H1 (cell line): ENCODE data around the gene DNAJA3. TPM values are rescaled to one million over a fixed set of nuclear protein-coding genes. Genes with fewer than 3 reads are reported as not detected.
A peak's percentile ranks its signal among the peaks of the same experiment; 100 is the strongest.

Experiments
- CTCF ChIA-PET: fragments of 300-600 bp; sonication (Branson Sonifier 250); formaldehyde crosslinking; loops from one replicate; lab custom pipeline; 2021; ENCODE audit not compliant: partially characterized antibody; lab: Charles Lee
- POLR2A ChIA-PET: fragments of 300-600 bp; sonication (Branson Sonifier 250); formaldehyde crosslinking; loops from one replicate; lab custom pipeline; 2021; ENCODE audit warnings: inconsistent platforms; ENCODE audit not compliant: partially characterized antibody; lab: Charles Lee
- DNase-seq, 2 experiments: peaks; one replicate each; pipeline versions ENCODE4 v3.0.0 to v3.0.0-alpha.2; 2010 to 2022; ENCODE audit warnings: low spot score in 2 of 2, low read depth in 1 of 2, mixed read lengths in 1 of 2
- FAIRE-seq: peaks from 2 replicates; lab custom pipeline; 2011; peaks lifted over from hg19 to GRCh38; lab: Jason Lieb, UNC
- H2AFZ ChIP-seq: 2 replicates; pipeline ENCODE4 v1.8.1; 2012; ENCODE audit warnings: low read length, inconsistent platforms
- H2AK5ac ChIP-seq: 2 replicates; pipeline ENCODE4 v1.6.1; 2013; ENCODE audit warnings: low read depth, low read length
- H2BK120ac ChIP-seq: replicated peaks from 2 replicates; pipeline ENCODE3; 2013; ENCODE audit warnings: low read depth, low read length, inconsistent platforms
- H2BK12ac ChIP-seq: 2 replicates; pipeline ENCODE4 v1.6.1; 2013; ENCODE audit warnings: low read depth, low read length
- H2BK15ac ChIP-seq: 2 replicates; pipeline ENCODE4 v1.6.1; 2013; ENCODE audit warnings: low read length
- H2BK20ac ChIP-seq: 2 replicates; pipeline ENCODE4 v1.6.1; 2013; ENCODE audit warnings: low read length
- H2BK5ac ChIP-seq: 2 replicates; pipeline ENCODE4 v1.6.1; 2013; ENCODE audit warnings: low read depth, low read length
- H3K14ac ChIP-seq: 2 replicates; pipeline ENCODE4 v1.6.1; 2013; ENCODE audit warnings: inconsistent platforms; ENCODE audit not compliant: insufficient read length
- H3K18ac ChIP-seq: 2 replicates; pipeline ENCODE4 v1.6.1; 2013; ENCODE audit warnings: low read length; ENCODE audit errors: extremely low read depth
- H3K23ac ChIP-seq: 2 replicates; pipeline ENCODE4 v1.6.1; 2013; ENCODE audit warnings: inconsistent platforms; ENCODE audit not compliant: insufficient read length
- H3K23me2 ChIP-seq: 2 replicates; pipeline ENCODE4 v1.6.1; 2013; ENCODE audit warnings: low read depth, low read length
- H3K27ac ChIP-seq: 2 replicates; pipeline ENCODE4 v1.6.1; 2011; ENCODE audit warnings: low read depth, low read length, inconsistent platforms
- H3K27me3 ChIP-seq, 4 experiments: replicated peaks in 1 of 4; 1 replicate in 1 of 4; 2 replicates in 3 of 4; pipeline versions ENCODE4 v1.6.1 to v1.8.1; 2011 to 2013; ENCODE audit warnings: low read length in 3 of 4, mild to moderate bottlenecking in 3 of 4, inconsistent platforms in 2 of 4, mixed read lengths in 2 of 4, moderate library complexity in 1 of 4; ENCODE audit not compliant: control insufficient read depth in 3 of 4, insufficient read depth in 3 of 4; ENCODE audit errors: extremely low read depth in 1 of 4
- H3K36me3 ChIP-seq, 4 experiments: 2 replicates each; pipeline versions ENCODE4 v1.6.1 to v1.8.1; 2011 to 2013; ENCODE audit warnings: mild to moderate bottlenecking in 4 of 4, low read length in 3 of 4, moderate library complexity in 2 of 4, control low read depth in 1 of 4, inconsistent platforms in 1 of 4; ENCODE audit not compliant: insufficient read depth in 4 of 4, control insufficient read depth in 2 of 4
- H3K4ac ChIP-seq: replicated peaks from 2 replicates; pipeline ENCODE3; 2013; ENCODE audit warnings: low read length, low read depth, mixed read lengths, inconsistent platforms; ENCODE audit not compliant: insufficient read length
- H3K4me1 ChIP-seq, 4 experiments: replicated peaks in 1 of 4; 1 replicate in 1 of 4; 2 replicates in 3 of 4; pipeline versions ENCODE4 v1.6.1 to v1.8.1; 2011 to 2013; ENCODE audit warnings: low read length in 3 of 4, inconsistent platforms in 2 of 4, mixed read lengths in 1 of 4; ENCODE audit not compliant: insufficient read depth in 4 of 4, control insufficient read depth in 3 of 4
- H3K4me2 ChIP-seq, 2 experiments: 2 replicates each; pipeline versions ENCODE4 v1.6.1 to v1.8.1; 2011 to 2013; ENCODE audit warnings: low read depth in 2 of 2, low read length in 2 of 2, control low read depth in 1 of 2, inconsistent platforms in 1 of 2, mild to moderate bottlenecking in 1 of 2; ENCODE audit not compliant: insufficient read depth in 1 of 2
- H3K4me3 ChIP-seq, 4 experiments: fragments of 200-600, 300-600 bp in 1 of 4; sonication (generic), shearing (Covaris generic), sonication (Bioruptor Twin) in 1 of 4; 2 replicates each; pipeline versions ENCODE4 v1.5.1 to v1.8.1; 2011 to 2016; ENCODE audit warnings: low read length in 4 of 4, low read depth in 3 of 4, control low read depth in 2 of 4, inconsistent platforms in 2 of 4, mild to moderate bottlenecking in 2 of 4, mixed read lengths in 1 of 4, moderate library complexity in 1 of 4; ENCODE audit not compliant: insufficient read depth in 2 of 4; ENCODE audit errors: extremely low read depth in 1 of 4
- H3K56ac ChIP-seq: replicated peaks from 2 replicates; pipeline ENCODE3; 2013; ENCODE audit warnings: low read depth, mild to moderate bottlenecking, mixed read lengths, low read length, inconsistent platforms; ENCODE audit not compliant: insufficient read length
- H3K79me1 ChIP-seq: 2 replicates; pipeline ENCODE4 v1.6.1; 2013; ENCODE audit warnings: low read depth, low read length, control low read depth
- H3K79me2 ChIP-seq, 2 experiments: 2 replicates each; pipeline versions ENCODE4 v1.6.1 to v1.8.1; 2012 to 2013; ENCODE audit warnings: low read length in 2 of 2, mild to moderate bottlenecking in 2 of 2, inconsistent platforms in 1 of 2; ENCODE audit not compliant: insufficient read depth in 2 of 2, control insufficient read depth in 1 of 2
- H3K9ac ChIP-seq, 4 experiments: replicated peaks in 1 of 4; 1 replicate in 1 of 4; 2 replicates in 3 of 4; pipeline versions ENCODE4 v1.6.1 to v1.8.1; 2011 to 2013; ENCODE audit warnings: low read depth in 3 of 4, low read length in 3 of 4, control low read depth in 2 of 4, mild to moderate bottlenecking in 2 of 4, moderate library complexity in 2 of 4, inconsistent platforms in 1 of 4; ENCODE audit errors: extremely low read depth in 1 of 4
- H3K9me3 ChIP-seq, 2 experiments: 2 replicates each; pipeline versions ENCODE4 v1.6.1 to v1.8.1; 2012 to 2013; ENCODE audit warnings: mild to moderate bottlenecking in 2 of 2, moderate library complexity in 2 of 2, control low read depth in 1 of 2, inconsistent platforms in 1 of 2, low read depth in 1 of 2, low read length in 1 of 2, mixed read lengths in 1 of 2; ENCODE audit not compliant: insufficient read depth in 2 of 2
- H4K20me1 ChIP-seq, 2 experiments: replicated peaks in 1 of 2; 2 replicates each; pipeline versions ENCODE3 to v1.8.1; 2011 to 2013; ENCODE audit warnings: inconsistent platforms in 2 of 2, low read length in 2 of 2, mild to moderate bottlenecking in 1 of 2; ENCODE audit not compliant: insufficient read depth in 2 of 2, control insufficient read depth in 1 of 2
- H4K5ac ChIP-seq: 2 replicates; pipeline ENCODE4 v1.6.1; 2013; ENCODE audit warnings: low read length, low read depth, mixed read lengths, inconsistent platforms; ENCODE audit not compliant: insufficient read length
- H4K8ac ChIP-seq: 2 replicates; pipeline ENCODE4 v1.8.0; 2013; ENCODE audit warnings: mild to moderate bottlenecking, moderate library complexity, low read length, inconsistent platforms; ENCODE audit not compliant: insufficient read depth; ENCODE audit errors: extremely low read depth
- H4K91ac ChIP-seq: replicated peaks from 2 replicates; pipeline ENCODE3; 2013; ENCODE audit warnings: low read length, mixed read lengths, inconsistent platforms; ENCODE audit not compliant: insufficient read length
- ASH2L ChIP-seq: fragments of 200-600, 300-600 bp; sonication (generic); IDR thresholded peaks from one replicate; pipeline ENCODE4 v1.7.1; 2017; ENCODE audit warnings: low read length
- CBX8 ChIP-seq: fragments of 300-800, 300-1000 bp; sonication (generic); IDR thresholded peaks from 2 replicates; pipeline ENCODE4 v1.7.1; 2016; ENCODE audit warnings: low read depth, low read length, borderline replicate concordance
- GABPA ChIP-seq: IDR thresholded peaks from 2 replicates; pipeline ENCODE4 v1.6.1; 2011; ENCODE audit warnings: mild to moderate bottlenecking, low read length, moderate library complexity, borderline replicate concordance; ENCODE audit not compliant: insufficient read depth
- GTF2F1 ChIP-seq: IDR thresholded peaks from 2 replicates; pipeline ENCODE4 v1.6.1; 2012; ENCODE audit warnings: low read depth, low read length, improper control_type of control experiment, borderline replicate concordance
- HDAC6 ChIP-seq: IDR thresholded peaks from one replicate; pipeline ENCODE4 v1.7.1; 2012; ENCODE audit warnings: low read depth, mild to moderate bottlenecking, inconsistent platforms, low read length, moderate library complexity
- RAD21 ChIP-seq, 2 experiments: IDR thresholded peaks in 1 of 2; conservative IDR thresholded peaks in 1 of 2; 2 replicates each; pipeline ENCODE4 v1.6.1; 2011; ENCODE audit warnings: low read depth in 2 of 2, low read length in 2 of 2, improper control_type of control experiment in 1 of 2, inconsistent platforms in 1 of 2, mild to moderate bottlenecking in 1 of 2, moderate library complexity in 1 of 2
- SP4 ChIP-seq: IDR thresholded peaks from 2 replicates; pipeline ENCODE4 v1.6.1; 2012; ENCODE audit warnings: low read length, inconsistent platforms
- TAF1 ChIP-seq: IDR thresholded peaks from 2 replicates; pipeline ENCODE4 v1.6.1; 2011; ENCODE audit warnings: mild to moderate bottlenecking, low read depth, low read length
- YY1 ChIP-seq: IDR thresholded peaks from 2 replicates; pipeline ENCODE4 v1.6.1; 2011; ENCODE audit warnings: low read depth, mild to moderate bottlenecking, low read length
- WGBS, 2 experiments: shearing (Covaris generic) in 1 of 2; methylation state at CpG; one replicate each; pipeline versions ENCODE4 v1.1.6 to v1.1.7; 2013 to 2015; ENCODE audit warnings: low lambda C conversion rate in 2 of 2, mixed read lengths in 2 of 2, inconsistent platforms in 1 of 2, low coverage in 1 of 2, missing lambda C conversion rate in 1 of 2; ENCODE audit not compliant: insufficient replicate concordance in 2 of 2, insufficient coverage in 1 of 2, insufficient read length in 1 of 2; ENCODE audit errors: extremely low coverage in 1 of 2, missing lambda C conversion rate in 1 of 2; 5-methylcytosine and 5-hydroxymethylcytosine counted together
- polyA plus RNA-seq, 7 experiments: library from polyadenylated mRNA; depleted of rRNA in 3 of 7; stranded (reverse) in 5 of 7; unstranded in 2 of 7; fragments of >200 nt in 5 of 7; fragments of 200-250 nt in 2 of 7; gene quantifications; 1 replicate in 5 of 7; 2 replicates in 1 of 7; 4 replicates in 1 of 7; pipeline versions ENCODE4 v1.2.1 to v1.2.3, GENCODE V29; 2011 to 2013; ENCODE audit warnings: missing spikeins in 2 of 7, mixed read lengths in 2 of 7
- total RNA-seq: library from RNA; stranded (reverse); fragmentation: NEBNext Ultra II Directional; extraction: Animal tissue kit (Norgen Biotek cat#: 25700); gene quantifications from 2 replicates; pipeline ENCODE4 v1.2.1, GENCODE V29; 2021
- TF ChIP-seq, protein P1 (sequence below): IDR thresholded peaks from 2 replicates; pipeline ENCODE4 v1.6.1; 2012; ENCODE audit warnings: inconsistent platforms
- TF ChIP-seq, protein P2 (sequence below): IDR thresholded peaks from 2 replicates; pipeline ENCODE4 v1.6.1; 2011; ENCODE audit warnings: low read length, improper control_type of control experiment

Gene DNAJA3
- total and polyA plus RNA-seq, 2 of the 8 experiments (the other 6 are each of a cell fraction or from before 2014, with no cell fraction given) = 37.3 to 59.1 TPM

DNA sequence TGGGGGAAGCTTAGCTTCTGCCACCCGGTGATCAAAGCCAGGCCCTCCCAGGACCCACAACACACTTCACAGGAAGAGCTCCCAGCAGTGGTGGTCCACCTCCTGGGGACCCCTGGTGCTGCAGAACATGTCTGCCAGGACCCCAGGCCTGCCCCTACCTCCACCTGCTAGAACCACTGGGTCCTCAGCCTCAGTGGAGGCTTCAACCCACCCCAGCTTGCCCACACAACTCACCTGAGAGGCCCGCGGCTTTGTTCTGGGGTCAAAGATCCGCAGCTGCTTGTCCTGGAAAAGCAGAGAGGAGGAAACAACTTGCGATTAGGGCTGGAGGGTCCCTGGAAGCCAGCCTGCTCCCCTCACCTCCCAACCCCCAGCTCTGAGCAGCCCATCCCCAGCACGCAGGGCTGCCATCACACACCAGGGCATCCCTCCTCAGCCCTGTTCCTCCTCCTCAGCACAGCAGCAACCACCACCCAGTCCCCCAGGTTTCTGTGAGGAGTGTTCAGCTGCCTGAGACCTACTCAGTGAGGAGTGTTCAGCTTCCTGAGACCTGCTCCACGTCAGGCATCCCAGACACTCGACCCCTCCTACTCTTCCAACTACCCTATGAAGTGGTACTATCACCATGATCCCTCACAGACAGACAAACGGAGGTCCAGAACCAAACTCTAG is 30.5 kb upstream of the DNAJA3 start:
- Histone ChIP-seq H3K18ac (no peak overlapping the region; the same call in none of the 2 replicates), H3K56ac (no peak overlapping the region), H2BK20ac (no peak overlapping the region), H3K9ac (no peak overlapping the region), H3K9me3 (no peaks in the 10 kb centered on the region), H4K8ac (no peak overlapping the region), H3K23ac (no peak overlapping the region), H3K27ac (0 out of 2 replicates have a peak overlapping the region, but pooled peaks have one; percentile 21), H2AK5ac (0 out of 2 replicates have a peak overlapping the region, but pooled peaks have one; percentile 24), H2BK12ac (peak overlapping the region; percentile 44; the same call in 1 of the 2 replicates), H3K23me2 (no peaks in the 10 kb centered on the region), H2BK120ac (no peak overlapping the region), H3K4ac (no peak overlapping the region), H3K4me3 (no peak overlapping the region), H4K5ac (peak overlapping the region; percentile 15), H3K4me2 (no peak overlapping the region), H3K4me1 (peaks cover 12 to 32% (median 26%) of the 10 kb centered on the region in 4 experiments), H3K36me3 (no peaks in the 10 kb centered on the region), H2AFZ (no peak overlapping the region), H4K91ac (no peak overlapping the region), H2BK15ac (peak overlapping the region; percentile 88; the same call in 1 of the 2 replicates), H3K79me1 (no peaks in the 10 kb centered on the region), H4K20me1 (no peaks in the 10 kb centered on the region), H3K27me3 (no peaks in the 10 kb centered on the region), H3K79me2 (no peaks in the 10 kb centered on the region), H2BK5ac (peak overlapping the region; percentile 6; the same call in 1 of the 2 replicates), H3K14ac (no peak overlapping the region)
- POLR2A ChIA-PET = interaction anchor here (0.6 to 2.0 kb wide), 8 partner anchors 9 to 461 kb away, joined by 3 to 8 read pairs (median 4); no protein-coding TSS in a partner anchor
- no peak for DNase-seq
- no peak for FAIRE-seq
- 76% methylated on average over 9 of the region's 9 CpGs; no CpG with 5 or more reads in 1 of the 2 experiments for WGBS, 2 experiments
- CTCF ChIA-PET = interaction anchor here (0.8 to 24.8 kb wide), 9 partner anchors 10 to 141 kb away, joined by 3 to 659 read pairs (median 5); no protein-coding TSS in a partner anchor
- TF ChIP-seq, protein P1, sequence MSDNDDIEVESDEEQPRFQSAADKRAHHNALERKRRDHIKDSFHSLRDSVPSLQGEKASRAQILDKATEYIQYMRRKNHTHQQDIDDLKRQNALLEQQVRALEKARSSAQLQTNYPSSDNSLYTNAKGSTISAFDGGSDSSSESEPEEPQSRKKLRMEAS = no peak
- no peak for TF ChIP-seq YY1
- TF ChIP-seq, protein P2, sequence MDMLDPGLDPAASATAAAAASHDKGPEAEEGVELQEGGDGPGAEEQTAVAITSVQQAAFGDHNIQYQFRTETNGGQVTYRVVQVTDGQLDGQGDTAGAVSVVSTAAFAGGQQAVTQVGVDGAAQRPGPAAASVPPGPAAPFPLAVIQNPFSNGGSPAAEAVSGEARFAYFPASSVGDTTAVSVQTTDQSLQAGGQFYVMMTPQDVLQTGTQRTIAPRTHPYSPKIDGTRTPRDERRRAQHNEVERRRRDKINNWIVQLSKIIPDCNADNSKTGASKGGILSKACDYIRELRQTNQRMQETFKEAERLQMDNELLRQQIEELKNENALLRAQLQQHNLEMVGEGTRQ = no peak
- TF ChIP-seq TAF1 = no peak
- no peak for TF ChIP-seq RAD21 (IDR thresholded peaks at IDR 0.05 in 1 of 2, conservative IDR thresholded peaks at IDR 0.05 in 1 of 2; ENCODE audit: low read depth in 2 of 2, low read length in 2 of 2)
- no peak for TF ChIP-seq SP4
- TF ChIP-seq CBX8 = no peak
- TF ChIP-seq ASH2L = no peak
- TF ChIP-seq GABPA = no peak
- TF ChIP-seq HDAC6 = no peak
- TF ChIP-seq GTF2F1 = no peak
